ENCODE measurements around the gene THAP6. TPM values are rescaled to one million over a fixed set of nuclear protein-coding genes. Genes with fewer than 3 reads are reported as not detected.

The THAP6 gene
- total RNA-seq, 1 donor from 2014 or later = 32.8 TPM

- H3K36me3 Mint-ChIP-seq = peaks cover 12% of the 10 kb centered on the region
- H3K4me1 Mint-ChIP-seq = no peaks in the 10 kb centered on the region
- DNase-seq (ENCODE audit: low spot score in 2 of 2, unreplicated experiment in 2 of 2) = no peak
- no peaks in the 10 kb centered on the region for H3K9me3 Mint-ChIP-seq
- no peak overlapping the region for H3K4me3 Mint-ChIP-seq
- no peaks in the 10 kb centered on the region for H3K27me3 Mint-ChIP-seq (ENCODE audit: low read depth)
- H3K27ac Mint-ChIP-seq = no peak overlapping the region
- peak; percentile 27 for TF ChIP-seq CTCF (IDR thresholded peaks at IDR 0.05; ENCODE audit: unreplicated experiment)
Observed at GRCh38 chr4:75490155-75490554, 24.1 kb upstream of the THAP6 start.

- TF ChIP-seq CTCF (IDR thresholded peaks at IDR 0.05; ENCODE audit: unreplicated experiment) = no peak
- no peak overlapping the region for H3K27ac Mint-ChIP-seq
- H3K27me3 Mint-ChIP-seq (ENCODE audit: low read depth) = no peaks in the 10 kb centered on the region
- H3K4me1 Mint-ChIP-seq = peaks cover 2% of the 10 kb centered on the region
- H3K4me3 Mint-ChIP-seq = no peak overlapping the region
- peaks cover 30% of the 10 kb centered on the region for H3K36me3 Mint-ChIP-seq
- no peak for DNase-seq (ENCODE audit: low spot score in 2 of 2, unreplicated experiment in 2 of 2)
- H3K9me3 Mint-ChIP-seq = peaks cover 20% of the 10 kb centered on the region
Observed at GRCh38 chr4:75494563-75494962, 19.7 kb upstream of the THAP6 start.

GRCh38 chr4:75495476-75495875, 18.8 kb upstream of the THAP6 start:
- Mint-ChIP-seq H3K4me3 (no peak overlapping the region), H3K4me1 (peaks cover 2% of the 10 kb centered on the region), H3K9me3 (peaks cover 23% of the 10 kb centered on the region), H3K36me3 (peaks cover 37% of the 10 kb centered on the region), H3K27me3 (ENCODE audit: low read depth) (no peaks in the 10 kb centered on the region), H3K27ac (no peak overlapping the region)
- DNase-seq (ENCODE audit: low spot score in 2 of 2, unreplicated experiment in 2 of 2) = no peak
- TF ChIP-seq CTCF (IDR thresholded peaks at IDR 0.05; ENCODE audit: unreplicated experiment) = no peak

- H3K27ac Mint-ChIP-seq = no peak overlapping the region
- no peaks in the 10 kb centered on the region for H3K27me3 Mint-ChIP-seq (ENCODE audit: low read depth)
- peaks cover 23% of the 10 kb centered on the region for H3K9me3 Mint-ChIP-seq
- no peak for TF ChIP-seq CTCF (IDR thresholded peaks at IDR 0.05; ENCODE audit: unreplicated experiment)
- peaks cover 36% of the 10 kb centered on the region for H3K36me3 Mint-ChIP-seq
- no peak overlapping the region for H3K4me3 Mint-ChIP-seq
- H3K4me1 Mint-ChIP-seq = peaks cover 2% of the 10 kb centered on the region
- no peak for DNase-seq (ENCODE audit: low spot score in 2 of 2, unreplicated experiment in 2 of 2)
Observed at GRCh38 chr4:75496406-75496805, 17.9 kb upstream of the THAP6 start.

GRCh38 chr4:75497133-75497532, 17.1 kb upstream of the THAP6 start:
- no peak for DNase-seq (ENCODE audit: low spot score in 2 of 2, unreplicated experiment in 2 of 2)
- Mint-ChIP-seq H3K36me3 (peaks cover 34% of the 10 kb centered on the region), H3K27ac (no peak overlapping the region), H3K4me1 (peaks cover 2% of the 10 kb centered on the region), H3K4me3 (no peak overlapping the region), H3K9me3 (peaks cover 23% of the 10 kb centered on the region), H3K27me3 (ENCODE audit: low read depth) (no peaks in the 10 kb centered on the region)
- TF ChIP-seq CTCF (IDR thresholded peaks at IDR 0.05; ENCODE audit: unreplicated experiment) = no peak

- no peak for DNase-seq (ENCODE audit: low spot score in 2 of 2, unreplicated experiment in 2 of 2)
- no peak overlapping the region for H3K4me3 Mint-ChIP-seq
- H3K4me1 Mint-ChIP-seq = peaks cover 2% of the 10 kb centered on the region
- H3K27me3 Mint-ChIP-seq (ENCODE audit: low read depth) = no peaks in the 10 kb centered on the region
- no peak for TF ChIP-seq CTCF (IDR thresholded peaks at IDR 0.05; ENCODE audit: unreplicated experiment)
- H3K9me3 Mint-ChIP-seq = peaks cover 23% of the 10 kb centered on the region
- no peak overlapping the region for H3K27ac Mint-ChIP-seq
- H3K36me3 Mint-ChIP-seq = peaks cover 38% of the 10 kb centered on the region
Observed at GRCh38 chr4:75498041-75498440, 16.2 kb upstream of the THAP6 start.
